HG02759 (cell line): Measurements from ENCODE around the gene LRRC4C.
A peak's percentile ranks its signal among the peaks of the same experiment; 100 is the strongest.

Experiments used
- ATAC-seq: cut with Tn5 transposase; IDR thresholded peaks from one replicate; pipeline ENCODE4 v1.9.1; 2021; ENCODE audit warnings: mild to moderate bottlenecking, moderate library complexity; ENCODE audit not compliant: unreplicated experiment

Gene LRRC4C

DNA sequence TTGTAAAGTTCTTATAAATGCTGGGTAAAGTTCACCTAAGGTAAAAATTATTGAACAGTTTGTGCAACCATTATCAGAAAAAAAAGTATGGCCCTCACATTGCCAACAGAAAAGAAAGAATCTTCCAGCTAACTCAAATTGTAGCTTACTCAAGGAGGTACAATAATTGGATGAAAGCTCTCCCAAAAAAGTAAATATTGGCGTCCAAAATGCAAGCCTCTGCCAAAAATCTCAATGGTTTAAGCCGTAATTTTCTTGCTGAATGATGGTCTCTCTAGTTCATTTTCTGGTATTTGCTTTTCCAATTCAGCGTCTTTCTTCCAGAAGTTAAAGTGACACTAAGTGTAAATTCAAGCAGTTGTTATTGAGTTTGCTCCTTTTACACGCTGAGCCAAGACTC, 727.3 kb downstream of the LRRC4C start:
- no peak for ATAC-seq

DNA sequence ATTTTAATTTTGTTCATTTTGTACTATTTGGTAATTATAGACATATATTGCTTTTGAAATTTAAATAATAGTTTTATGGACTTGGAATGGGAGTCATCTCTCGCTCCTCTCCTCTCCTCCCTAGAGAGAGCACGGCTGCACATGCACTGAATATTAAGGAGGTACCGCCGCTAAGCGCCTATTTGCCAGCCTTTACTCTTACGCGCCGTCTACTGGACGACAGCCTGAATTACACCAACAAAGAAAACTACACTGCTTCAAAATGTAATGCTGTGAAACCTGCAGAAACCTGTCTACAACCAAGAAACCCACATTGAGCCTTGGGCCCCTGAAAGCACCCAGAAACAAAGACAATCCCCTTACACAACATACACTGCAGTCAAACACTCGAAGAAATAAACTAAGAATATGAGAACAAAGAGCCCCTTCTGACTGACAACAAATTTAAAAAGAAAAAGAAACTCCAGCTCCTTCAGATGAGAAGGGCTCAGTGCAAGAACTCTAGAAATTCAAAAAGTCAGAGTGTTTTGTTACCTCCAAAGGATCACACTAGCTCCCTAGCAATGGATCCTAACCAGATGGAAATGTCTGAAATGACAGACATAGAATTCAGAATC, 737.2 kb downstream of the LRRC4C start:
- peak; percentile 49 for ATAC-seq

DNA sequence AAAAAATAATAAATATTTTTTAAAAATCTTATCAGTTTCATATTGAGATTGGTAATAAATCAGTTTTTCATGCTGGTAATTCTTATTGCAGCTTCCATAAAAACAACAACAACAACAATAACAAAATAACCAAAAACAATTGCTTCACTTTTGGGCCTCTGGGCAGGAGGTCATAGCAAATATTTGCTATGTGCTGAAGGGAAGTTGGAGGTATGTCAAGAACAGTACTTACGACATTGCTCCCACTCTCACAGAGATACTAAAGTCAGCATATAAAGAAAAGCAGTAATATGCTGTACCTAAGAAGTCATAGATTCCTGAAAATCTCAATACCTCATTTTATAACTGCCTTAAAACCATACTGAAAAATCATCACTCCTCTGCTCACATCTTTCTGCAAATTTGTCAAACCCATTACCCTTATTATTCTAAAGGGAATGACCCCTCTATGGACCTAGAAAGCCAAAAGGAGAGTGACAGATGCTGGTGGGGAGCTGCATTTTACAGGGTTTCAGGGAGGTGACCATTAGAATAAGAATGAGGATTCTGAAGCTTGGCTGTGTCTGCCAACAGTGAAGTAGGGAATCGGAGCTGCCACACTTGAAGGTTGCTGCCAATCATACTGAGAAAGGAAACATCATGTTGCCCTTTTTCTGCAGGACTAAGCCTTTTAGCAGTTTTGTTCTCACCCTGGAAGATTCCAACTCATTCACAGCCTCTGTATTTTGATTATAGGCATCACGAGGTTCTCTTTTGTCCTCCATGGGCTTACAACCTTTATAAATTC, 742.9 kb downstream of the LRRC4C start:
- no peak for ATAC-seq

DNA sequence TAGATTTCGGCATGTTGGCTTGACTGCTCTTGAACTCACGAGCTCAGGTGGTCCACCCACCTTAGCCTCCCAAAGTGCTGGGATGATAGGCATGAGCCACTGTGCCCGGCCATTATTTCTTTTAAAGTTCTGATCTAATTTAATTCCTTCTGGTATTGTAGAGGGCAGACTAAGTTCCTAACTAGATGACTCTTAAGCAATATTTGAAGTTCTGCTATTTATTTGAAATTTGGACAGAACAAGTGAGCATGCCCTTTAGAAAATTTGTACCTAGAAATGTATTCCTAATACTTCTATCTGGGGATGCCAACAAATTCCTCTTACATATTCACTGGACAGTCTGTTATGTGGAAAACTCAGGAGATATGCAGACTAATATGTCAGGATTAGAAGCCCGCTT, 746.4 kb downstream of the LRRC4C start:
- ATAC-seq: no peak

DNA sequence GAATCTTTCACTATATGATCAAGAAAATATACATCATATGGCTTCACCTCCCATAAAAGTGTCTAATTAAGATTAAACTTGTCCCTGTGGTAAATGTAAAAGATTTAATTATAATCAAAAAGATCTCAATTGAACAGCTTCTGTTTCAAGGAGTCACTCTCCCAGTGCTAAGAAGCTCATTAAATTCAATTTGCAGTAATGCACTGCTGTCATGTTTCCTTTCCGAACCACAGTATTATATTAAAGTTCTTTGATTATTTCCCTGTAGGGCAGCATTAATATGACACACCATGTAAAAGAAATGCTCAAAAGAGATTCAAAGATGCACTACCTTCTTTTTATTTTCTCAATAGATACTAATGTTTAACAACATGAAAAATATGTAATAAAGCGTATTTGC, 758.4 kb downstream of the LRRC4C start:
- ATAC-seq: no peak

DNA sequence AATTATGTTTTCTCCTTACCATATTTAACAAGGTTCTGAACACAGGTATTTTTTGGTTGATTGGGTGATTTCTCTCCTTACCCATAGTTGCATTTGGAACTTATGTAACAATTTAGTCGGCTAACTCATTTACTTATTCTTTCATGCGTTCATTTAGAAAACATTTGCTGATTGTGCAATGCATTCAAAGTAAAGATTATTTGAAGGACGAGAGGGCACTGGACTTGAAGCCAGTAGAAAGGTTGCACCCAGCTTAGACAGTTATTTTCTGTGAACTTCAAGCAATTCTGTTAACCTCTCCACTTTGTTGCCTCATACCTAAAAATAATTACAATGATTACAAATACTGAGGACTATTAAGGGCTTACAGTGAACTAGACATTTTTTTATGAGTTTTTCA, 769.6 kb downstream of the LRRC4C start:
- no peak for ATAC-seq

DNA sequence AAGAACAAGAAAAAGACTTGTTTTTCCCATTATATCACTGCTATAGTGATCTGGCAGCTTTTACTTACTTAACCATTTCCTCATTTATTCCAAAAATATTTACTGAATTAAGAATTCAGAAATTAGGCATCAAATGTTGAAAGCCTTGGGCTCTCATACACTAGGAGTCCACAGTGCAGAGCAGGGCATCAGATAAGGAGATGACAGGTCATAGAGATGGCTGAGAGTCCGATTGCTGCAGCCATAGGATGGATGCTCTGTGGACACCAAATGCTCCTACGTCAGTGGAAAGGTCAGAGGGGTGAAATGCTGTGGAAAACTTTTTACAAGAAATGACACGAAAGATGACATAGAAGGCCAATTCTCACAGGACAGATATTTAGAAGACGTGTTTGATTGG, 771.1 kb downstream of the LRRC4C start:
- no peak for ATAC-seq

DNA sequence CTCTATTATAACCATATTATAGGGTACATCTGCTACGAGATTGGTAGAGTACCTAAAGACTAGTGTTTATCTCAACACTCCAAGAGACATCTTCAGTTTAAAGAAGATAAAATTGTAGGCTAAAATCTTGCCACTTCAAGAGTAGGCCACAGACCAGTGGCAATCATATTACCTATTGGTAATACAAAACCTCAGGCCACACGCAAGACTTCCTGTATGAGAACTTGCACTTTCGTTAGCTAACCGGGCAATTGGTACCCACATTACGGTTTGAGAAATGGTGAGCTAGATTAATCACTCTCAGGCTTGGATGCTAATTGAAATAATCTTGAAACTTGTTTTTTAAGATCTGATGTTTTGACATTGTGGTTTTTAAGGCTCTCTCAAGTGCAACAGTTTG, 772.7 kb downstream of the LRRC4C start:
- ATAC-seq: no peak

DNA sequence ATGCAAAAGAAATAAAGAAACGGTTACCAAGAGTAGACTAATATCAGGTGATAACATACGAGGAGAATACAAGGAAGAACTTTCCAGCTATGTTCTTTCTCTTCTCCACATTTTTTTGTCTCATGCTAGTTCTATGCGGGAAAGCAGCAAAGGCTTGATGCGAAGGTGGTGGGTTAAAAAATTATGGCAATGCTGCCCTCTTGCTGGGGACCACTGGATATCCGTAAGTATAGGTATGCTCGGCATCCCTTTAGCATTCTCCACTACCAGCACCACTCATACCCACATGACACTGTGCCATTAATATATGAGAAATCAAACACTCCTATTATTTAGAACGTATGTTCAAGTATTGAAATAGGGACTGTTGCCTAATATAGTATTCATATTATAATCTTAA, 776.4 kb downstream of the LRRC4C start:
- ATAC-seq: no peak

DNA sequence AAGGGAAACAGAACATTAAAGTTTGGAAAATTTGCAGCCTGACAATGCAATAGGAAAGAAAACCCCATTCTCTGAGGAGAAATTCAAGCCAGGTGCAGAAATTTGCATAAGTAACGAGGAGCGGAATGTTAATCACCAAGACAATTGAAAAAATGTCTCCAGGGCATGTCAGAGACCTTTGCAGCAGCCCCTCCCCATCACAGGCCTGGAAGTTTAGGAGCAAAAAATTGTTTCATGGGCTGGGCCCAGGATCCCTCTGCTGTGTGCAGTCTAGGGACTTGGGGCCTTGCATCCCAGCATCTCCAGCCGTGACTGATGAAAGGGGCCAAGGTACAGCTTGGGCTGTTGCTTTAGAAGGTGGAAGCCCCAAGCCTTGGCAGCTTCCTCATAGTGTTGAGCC, 780.2 kb downstream of the LRRC4C start:
- no peak for ATAC-seq

DNA sequence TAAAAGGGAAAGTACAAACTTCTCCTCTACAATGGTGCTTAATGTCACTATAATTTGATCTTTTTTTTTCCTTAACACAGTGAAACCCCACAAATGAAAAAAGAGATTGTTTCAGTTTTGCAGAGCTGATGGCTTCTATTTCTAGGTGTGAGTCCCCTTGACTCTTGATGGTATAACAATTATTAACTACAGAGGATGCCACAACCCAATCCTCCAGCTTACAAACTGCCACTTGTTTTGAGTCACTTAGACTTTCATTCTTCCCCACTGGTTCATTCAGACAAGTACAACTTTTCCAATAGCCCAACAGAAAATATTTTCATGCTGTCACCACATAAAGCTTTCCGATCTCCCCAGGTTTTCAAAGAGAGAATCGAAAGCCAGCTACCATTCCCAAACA, 812.2 kb downstream of the LRRC4C start:
- ATAC-seq: peak; percentile 71

DNA sequence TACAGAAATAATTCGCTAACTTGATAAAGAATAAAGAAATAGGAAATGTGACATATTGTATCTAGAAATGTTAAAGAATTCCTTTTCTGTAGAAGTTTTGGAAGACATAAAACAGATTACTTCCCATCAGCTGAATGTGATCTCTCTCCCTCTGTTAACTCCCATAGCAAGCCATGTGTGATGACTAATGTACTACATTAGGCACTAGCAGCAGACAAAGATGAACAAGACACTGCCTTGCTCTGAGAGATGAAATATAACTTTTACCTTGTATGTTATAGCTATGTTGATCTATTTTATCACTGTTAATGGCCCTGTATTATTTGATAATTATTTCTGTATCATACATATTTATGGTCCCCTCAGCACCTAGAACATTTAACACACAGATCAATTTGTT, 817.2 kb downstream of the LRRC4C start:
- no peak for ATAC-seq

DNA sequence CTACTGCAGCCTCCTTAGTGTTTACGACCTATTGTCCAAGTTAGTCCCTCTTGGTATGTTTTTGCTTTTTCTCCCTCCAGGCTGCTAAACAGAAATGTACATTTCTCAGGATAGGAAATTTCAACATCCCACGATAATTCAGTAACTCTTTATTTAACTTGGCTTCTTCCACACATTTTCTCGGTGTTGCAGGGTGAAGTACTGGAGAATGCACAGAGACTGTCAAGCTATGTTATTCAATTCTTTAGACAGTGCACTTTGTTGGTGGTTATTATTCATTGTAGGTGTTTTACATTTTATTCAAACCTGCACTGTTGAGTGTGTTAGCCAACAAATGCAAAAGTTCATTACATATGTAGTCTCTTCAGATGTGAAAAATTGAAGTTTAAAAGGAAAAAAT, 839.8 kb downstream of the LRRC4C start:
- no peak for ATAC-seq

DNA sequence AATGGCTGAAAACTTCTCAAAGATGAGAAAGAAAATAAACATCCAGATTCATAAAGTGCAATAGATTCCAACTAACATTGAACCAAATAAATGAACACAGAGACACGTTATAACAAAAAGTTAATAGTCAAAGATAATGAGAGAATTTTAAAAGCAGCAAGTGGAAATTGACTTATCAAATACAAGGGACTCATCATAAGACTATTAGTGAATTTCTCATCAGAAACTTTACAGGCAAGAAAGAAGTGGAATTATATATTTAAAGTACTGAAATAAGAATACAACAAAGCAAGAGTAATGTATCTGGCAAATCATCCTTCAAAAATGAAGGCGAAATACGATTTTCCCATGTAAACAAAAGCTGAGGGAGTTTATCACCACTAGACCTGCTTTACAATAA, 852.7 kb downstream of the LRRC4C start:
- ATAC-seq: no peak

DNA sequence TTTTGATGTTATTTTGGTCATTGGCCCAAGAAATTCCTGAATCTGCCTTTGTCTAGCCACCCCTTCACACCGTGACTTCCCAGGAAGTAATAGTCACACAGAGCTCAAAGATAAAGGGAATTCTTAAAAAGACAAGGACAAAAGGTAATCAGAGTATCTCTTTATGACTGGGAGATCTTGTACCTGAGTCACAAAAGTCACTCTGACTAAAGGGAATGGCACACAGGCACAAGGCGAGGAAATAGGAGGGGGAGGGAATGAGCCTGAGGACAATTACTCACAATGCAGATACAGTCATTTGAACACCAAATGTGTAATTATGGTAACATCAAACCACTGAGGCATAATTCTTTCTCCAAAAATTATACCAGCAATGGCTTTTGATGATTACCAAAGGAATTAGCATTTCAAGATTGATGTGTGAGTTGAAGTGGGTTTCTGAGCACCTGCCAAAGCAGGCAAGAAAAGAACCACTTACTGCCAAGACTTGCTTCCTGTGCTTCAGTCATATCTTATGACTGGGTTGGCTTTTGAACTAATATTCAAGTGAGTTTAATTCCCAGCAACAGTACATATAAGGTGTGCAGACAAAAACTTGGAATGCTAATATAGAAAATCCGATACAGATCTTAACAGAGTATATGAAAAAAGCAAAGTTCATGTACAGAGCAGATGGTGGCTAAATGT, 856.4 kb downstream of the LRRC4C start:
- ATAC-seq: no peak

DNA sequence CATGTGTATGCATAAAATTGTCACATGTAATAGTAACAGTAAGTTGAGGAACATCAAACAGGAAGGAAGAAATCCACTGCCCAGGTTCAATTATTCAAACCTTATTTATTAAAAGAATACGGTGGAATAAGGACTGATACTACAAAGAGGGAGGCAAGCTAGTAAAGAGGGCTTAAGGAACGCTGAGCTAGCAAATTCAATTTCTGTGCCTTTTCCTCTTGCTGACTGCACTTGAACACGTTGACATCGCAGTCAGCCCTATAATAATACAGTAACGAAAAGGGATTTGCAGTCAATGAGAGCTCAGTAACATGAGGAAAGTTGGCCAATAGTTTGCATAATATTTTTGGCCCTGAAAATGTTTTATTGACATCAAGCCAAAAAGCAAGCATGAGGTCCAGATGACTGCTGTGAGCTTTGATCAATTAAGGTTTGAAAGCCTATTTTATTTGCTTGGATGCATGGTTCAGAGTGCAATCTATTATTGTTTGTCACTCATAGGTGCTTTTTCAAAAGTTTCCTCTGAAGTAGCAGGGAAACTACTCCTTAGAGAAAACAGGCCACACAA, 861.8 kb downstream of the LRRC4C start:
- no peak for ATAC-seq

DNA sequence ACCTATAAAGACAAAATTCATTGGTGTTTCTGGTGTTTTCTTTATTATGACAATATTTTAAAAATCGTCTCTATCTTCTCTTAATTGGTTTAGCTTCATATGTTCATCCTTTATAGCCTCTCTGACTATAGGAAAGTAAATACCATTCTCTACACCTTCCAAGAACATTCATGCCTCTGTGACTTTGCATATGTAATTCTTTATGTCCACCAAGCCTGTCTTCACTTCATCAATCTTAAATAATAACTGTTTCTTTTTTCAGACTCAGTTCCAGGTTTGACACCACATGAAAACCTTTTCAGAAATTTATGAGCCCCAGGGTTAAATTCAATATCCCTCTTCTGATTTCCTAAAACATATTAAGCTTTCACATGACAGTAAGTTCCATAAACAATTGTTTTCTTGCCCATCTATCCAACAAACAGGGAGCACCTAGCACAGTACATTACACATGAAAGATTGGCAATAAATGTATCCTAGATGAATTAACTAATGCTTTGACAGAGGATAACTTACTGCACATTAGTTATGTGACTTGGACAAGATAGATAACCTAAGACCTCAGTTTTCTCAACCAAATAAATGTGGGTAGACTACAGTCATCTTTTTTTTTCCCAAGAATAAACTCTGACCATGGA, 886.1 kb downstream of the LRRC4C start:
- ATAC-seq: no peak

DNA sequence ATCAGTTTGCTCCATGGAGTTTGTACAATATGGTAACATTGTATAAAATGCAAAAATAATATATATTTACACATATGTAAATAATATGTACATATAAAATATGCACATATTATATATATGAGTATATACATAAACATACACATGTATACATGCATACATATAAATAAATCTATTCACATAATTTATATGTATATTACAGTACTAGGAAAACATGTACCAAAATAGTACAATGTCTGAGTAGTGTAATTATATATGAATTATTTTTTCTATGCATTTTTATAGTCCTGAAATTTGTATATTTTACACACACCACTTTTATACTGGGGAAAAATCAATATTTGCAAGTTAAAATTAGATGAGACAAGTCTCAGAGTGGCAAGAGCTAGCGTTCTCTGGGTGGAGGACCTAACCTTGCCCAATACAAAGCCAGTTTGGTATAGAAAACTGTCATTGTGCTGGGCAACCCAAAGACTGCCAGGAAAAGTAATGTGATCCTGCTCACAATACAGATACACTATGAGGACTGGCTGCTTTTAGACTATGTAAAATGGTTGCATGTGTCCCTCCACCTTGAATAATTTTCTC, 889.4 kb downstream of the LRRC4C start:
- ATAC-seq: no peak

DNA sequence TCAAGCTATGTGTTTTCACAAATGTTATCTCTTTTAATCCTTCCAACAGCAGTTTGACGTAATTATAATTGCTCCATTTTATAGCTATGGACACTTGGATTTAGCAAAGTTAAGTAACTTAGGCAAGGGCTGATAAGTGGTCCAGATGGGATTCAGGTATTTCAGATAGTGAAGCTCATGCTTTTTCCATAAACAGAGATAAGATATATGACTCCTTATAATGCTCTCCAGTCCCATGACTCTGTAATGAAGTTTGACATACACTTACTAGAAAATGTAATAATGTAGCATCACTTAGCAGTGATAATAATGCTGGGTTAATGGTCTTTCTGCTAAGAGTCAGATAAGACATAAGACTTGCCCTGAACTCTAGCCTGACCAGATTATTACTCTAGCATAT, 892.1 kb downstream of the LRRC4C start:
- no peak for ATAC-seq

DNA sequence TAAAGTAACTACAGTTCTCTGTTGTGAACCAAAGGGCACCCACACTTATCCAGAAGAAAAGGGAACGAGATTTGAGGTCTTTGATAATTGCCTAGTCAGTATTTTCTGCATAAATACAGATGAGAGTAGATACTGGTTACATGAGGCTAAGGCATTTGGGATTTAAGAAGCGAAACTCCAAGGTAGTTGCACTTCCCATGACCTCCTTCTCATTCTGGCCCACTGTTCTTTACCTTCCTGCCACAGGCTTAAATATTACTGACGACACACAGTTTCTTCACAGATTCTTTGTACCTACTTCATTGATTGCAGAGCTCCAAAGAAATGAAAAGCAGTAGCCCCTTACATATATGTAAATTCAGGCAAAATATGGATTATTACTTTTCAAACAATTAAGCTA, 915.3 kb downstream of the LRRC4C start:
- no peak for ATAC-seq

DNA sequence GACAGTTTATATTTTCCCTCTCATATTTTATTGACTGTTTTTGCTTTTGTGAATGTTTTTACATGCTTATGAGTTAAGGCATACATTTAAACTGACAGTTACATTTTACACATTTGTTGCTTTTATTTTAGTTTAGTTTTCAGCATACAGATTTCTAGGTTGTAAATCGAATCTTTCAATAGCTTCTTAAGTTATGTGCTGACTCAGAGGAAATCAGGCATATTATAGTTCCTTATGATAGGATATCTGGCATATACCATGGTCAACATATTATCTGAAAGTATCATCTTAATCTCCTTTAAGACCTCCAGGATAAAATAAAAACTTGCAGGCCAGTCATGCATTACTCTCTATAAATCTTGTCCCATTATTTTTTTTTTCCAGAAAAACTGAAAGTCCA, 916.6 kb downstream of the LRRC4C start:
- no peak for ATAC-seq
